ENCODE results near the gene MAK.
A peak's percentile ranks its signal among the peaks of the same experiment; 100 is the strongest.
"Not testable (repeated sequence)": the region's sequence is repeated elsewhere in the genome, so short reads cannot be mapped to it uniquely, and the experiment has no call there.

The MAK gene

DNA sequence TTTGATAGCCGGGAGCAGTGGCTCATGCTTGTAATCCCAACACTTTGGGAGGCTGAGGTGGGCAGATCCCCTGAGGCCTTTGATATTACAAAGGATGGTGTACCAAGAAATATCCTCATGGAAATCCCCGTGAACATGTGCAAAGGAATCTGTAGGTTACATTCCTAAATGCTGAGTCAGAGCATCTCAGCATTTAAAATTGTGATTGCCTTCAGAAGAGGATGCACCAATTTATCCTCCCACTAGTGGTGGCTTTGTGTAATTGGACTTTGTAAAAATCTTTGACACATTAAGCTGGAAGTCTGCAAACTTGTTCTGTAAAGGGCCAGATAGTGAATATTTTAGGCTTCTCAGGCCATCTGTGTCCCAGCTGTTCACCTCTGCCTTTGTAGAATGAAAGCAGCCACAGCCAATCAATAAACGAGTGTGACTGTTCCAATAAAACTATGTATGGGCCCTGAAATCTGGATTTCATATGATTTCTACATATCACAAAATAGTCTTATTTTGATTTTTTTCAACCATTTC lies 79.0 kb downstream of the MAK start:
- Histone ChIP-seq H4K20me1 (ENCODE audit: insufficient read depth) (no peaks in the 10 kb centered on the region), H2AFZ (ENCODE audit: low read depth) (no peak overlapping the region), H3K4me2 (peak overlapping the region; percentile 2; the same call in 1 of the 2 replicates), H3K27me3 (ENCODE audit: insufficient read depth, low read depth) (no peaks in the 10 kb centered on the region), H3K9ac (no peak overlapping the region), H3K4me1 (ENCODE audit: low read depth, poor library complexity, severe bottlenecking) (peaks cover 17% of the 10 kb centered on the region), H3K36me3 (ENCODE audit: insufficient read depth) (no peaks in the 10 kb centered on the region), H3K4me3 (IDR thresholded peaks at IDR 0.05; ENCODE audit: insufficient read depth, low read depth, low read length) (no peak overlapping the region), H3K79me2 (ENCODE audit: insufficient read depth, low read depth) (no peaks in the 10 kb centered on the region; the same call in 1 of the 2 replicates), H3K27ac (peak overlapping the region; percentile 58; the same call in 1 of the 2 replicates)
- TF ChIP-seq, protein P1, sequence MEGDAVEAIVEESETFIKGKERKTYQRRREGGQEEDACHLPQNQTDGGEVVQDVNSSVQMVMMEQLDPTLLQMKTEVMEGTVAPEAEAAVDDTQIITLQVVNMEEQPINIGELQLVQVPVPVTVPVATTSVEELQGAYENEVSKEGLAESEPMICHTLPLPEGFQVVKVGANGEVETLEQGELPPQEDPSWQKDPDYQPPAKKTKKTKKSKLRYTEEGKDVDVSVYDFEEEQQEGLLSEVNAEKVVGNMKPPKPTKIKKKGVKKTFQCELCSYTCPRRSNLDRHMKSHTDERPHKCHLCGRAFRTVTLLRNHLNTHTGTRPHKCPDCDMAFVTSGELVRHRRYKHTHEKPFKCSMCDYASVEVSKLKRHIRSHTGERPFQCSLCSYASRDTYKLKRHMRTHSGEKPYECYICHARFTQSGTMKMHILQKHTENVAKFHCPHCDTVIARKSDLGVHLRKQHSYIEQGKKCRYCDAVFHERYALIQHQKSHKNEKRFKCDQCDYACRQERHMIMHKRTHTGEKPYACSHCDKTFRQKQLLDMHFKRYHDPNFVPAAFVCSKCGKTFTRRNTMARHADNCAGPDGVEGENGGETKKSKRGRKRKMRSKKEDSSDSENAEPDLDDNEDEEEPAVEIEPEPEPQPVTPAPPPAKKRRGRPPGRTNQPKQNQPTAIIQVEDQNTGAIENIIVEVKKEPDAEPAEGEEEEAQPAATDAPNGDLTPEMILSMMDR (conservative IDR thresholded peaks at IDR 0.05; ENCODE audit: low read depth, low read length) = peak; percentile 75

DNA sequence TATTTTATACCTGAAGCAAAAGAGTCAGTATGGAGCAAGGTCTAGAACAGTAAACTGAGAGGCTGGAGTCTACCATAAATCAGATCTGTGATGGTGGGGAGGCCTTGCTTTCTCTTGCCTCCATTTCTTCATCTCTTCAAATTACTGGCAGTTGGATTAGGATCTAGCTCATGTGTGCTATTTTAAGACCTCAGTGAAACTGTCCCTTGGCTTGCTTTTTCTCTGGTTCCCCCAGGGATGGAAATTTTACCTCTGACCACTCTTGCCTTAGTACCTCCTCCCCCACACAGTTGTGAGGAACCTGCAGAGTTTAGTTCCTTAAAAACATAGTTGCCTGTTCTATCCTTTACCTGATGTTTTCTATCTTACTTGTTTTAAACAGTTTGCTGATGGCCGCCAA lies 82.3 kb downstream of the MAK start:
- TF ChIP-seq, protein P1 (conservative IDR thresholded peaks at IDR 0.05; ENCODE audit: low read depth, low read length) = no peak
- no peaks in the 10 kb centered on the region for H3K36me3 ChIP-seq (ENCODE audit: insufficient read depth)
- H3K79me2 ChIP-seq (ENCODE audit: insufficient read depth, low read depth) = no peaks in the 10 kb centered on the region; the same call in 1 of the 2 replicates
- H3K27me3 ChIP-seq (ENCODE audit: insufficient read depth, low read depth) = no peaks in the 10 kb centered on the region
- no peak overlapping the region for H3K4me3 ChIP-seq (IDR thresholded peaks at IDR 0.05; ENCODE audit: insufficient read depth, low read depth, low read length)
- H3K27ac ChIP-seq = no peak overlapping the region
- no peak overlapping the region for H2AFZ ChIP-seq (ENCODE audit: low read depth)
- H3K4me1 ChIP-seq (ENCODE audit: low read depth, poor library complexity, severe bottlenecking) = peaks cover 17% of the 10 kb centered on the region
- H3K9ac ChIP-seq = no peak overlapping the region
- H4K20me1 ChIP-seq (ENCODE audit: insufficient read depth) = no peaks in the 10 kb centered on the region
- H3K4me2 ChIP-seq = no peak overlapping the region

DNA sequence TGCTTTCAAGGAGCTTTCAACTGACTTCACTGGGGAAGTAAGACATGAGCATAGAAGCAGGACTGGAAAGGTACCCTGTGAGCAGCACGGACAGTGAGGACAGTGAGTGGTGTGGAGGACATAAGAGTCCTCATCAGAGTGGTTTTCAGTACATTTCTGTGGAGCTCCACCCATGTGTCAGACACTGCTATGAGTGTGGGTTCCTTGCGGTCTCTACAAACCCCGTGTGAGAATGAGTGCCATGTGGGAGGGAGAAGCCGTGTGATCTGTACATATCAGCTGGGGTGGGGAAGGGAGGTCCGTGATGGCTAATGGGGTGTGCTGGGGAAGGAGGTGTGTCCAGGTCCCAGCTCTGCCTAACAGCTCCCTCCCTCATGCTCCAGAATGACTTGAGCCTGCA lies 86.6 kb downstream of the MAK start:
- not testable (repeated sequence) for H3K4me3 ChIP-seq (IDR thresholded peaks at IDR 0.05; ENCODE audit: insufficient read depth, low read depth, low read length); H3K27me3 ChIP-seq (ENCODE audit: insufficient read depth, low read depth); H4K20me1 ChIP-seq (ENCODE audit: insufficient read depth); H2AFZ ChIP-seq (ENCODE audit: low read depth); H3K9ac ChIP-seq; H3K27ac ChIP-seq; H3K36me3 ChIP-seq (ENCODE audit: insufficient read depth); H3K4me2 ChIP-seq
- peaks cover 24% of the 10 kb centered on the region for H3K79me2 ChIP-seq (ENCODE audit: insufficient read depth, low read depth)
- peaks cover 22% of the 10 kb centered on the region for H3K4me1 ChIP-seq (ENCODE audit: low read depth, poor library complexity, severe bottlenecking)

DNA sequence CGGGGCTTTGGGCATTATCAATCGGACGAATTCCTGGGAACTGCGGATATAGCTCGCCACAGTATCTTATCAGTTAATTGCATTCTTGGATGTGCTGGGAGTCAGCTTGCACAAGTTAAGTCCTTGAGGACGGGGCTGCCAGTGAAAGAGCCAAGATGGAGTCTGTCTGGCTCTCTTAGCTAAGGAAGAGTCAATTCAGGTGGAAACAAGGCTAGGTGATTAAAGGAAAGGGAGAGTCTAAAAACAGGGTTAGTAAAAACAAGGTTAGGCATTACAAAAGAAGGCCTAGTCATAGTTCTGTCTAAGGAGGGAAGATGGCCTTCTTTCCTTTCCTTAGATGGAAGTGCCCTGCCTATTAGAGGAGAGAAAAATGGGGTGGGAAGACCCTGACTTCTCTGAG lies 87.8 kb downstream of the MAK start:
- not testable (repeated sequence) for H3K27me3 ChIP-seq (ENCODE audit: insufficient read depth, low read depth); H3K36me3 ChIP-seq (ENCODE audit: insufficient read depth); H3K9ac ChIP-seq; H3K4me2 ChIP-seq; H2AFZ ChIP-seq (ENCODE audit: low read depth); H3K4me3 ChIP-seq (IDR thresholded peaks at IDR 0.05; ENCODE audit: insufficient read depth, low read depth, low read length); H4K20me1 ChIP-seq (ENCODE audit: insufficient read depth); H3K27ac ChIP-seq
- Histone ChIP-seq H3K79me2 (ENCODE audit: insufficient read depth, low read depth) (peaks cover 24% of the 10 kb centered on the region), H3K4me1 (ENCODE audit: low read depth, poor library complexity, severe bottlenecking) (peaks cover 21% of the 10 kb centered on the region)

DNA sequence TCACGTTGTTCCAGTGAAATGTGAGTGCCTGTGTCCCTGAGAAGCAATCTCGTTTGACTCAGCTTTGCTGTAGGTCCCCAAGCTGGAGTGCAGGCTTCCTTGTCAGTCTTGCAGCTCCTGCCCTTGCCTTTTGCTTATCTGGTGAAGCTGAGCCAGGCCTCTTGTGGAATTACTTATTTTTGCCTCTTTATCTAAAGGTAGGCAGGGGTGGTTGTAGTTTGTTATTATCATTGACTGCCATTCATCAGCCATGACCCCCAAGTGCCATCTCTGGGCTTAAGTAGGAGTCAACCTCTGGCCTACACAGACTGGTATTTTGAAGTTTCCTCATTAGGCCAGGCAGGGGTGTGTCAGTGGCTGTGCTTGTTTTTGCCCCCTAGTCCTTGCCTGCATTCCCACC lies 88.6 kb downstream of the MAK start:
- Histone ChIP-seq H4K20me1 (ENCODE audit: insufficient read depth) (no peaks in the 10 kb centered on the region), H3K4me3 (IDR thresholded peaks at IDR 0.05; ENCODE audit: insufficient read depth, low read depth, low read length) (no peak overlapping the region), H3K27ac (no peak overlapping the region), H3K9ac (no peak overlapping the region), H3K36me3 (ENCODE audit: insufficient read depth) (no peaks in the 10 kb centered on the region), H3K79me2 (ENCODE audit: insufficient read depth, low read depth) (peaks cover 24% of the 10 kb centered on the region), H3K4me2 (no peak overlapping the region), H3K4me1 (ENCODE audit: low read depth, poor library complexity, severe bottlenecking) (peaks cover 21% of the 10 kb centered on the region), H3K27me3 (ENCODE audit: insufficient read depth, low read depth) (no peaks in the 10 kb centered on the region), H2AFZ (ENCODE audit: low read depth) (no peak overlapping the region)
- TF ChIP-seq, protein P1 (conservative IDR thresholded peaks at IDR 0.05; ENCODE audit: low read depth, low read length) = no peak
